Fibroblast of lung (primary cell): ENCODE data around the gene PTCH2.

Experiments used
- EZH2 ChIP-seq: IDR thresholded peaks from 2 replicates; pipeline ENCODE4 v1.5.1; 2012; ENCODE audit warnings: low read length, control low read depth, mild to moderate bottlenecking; ENCODE audit errors: missing control alignments
- TF ChIP-seq, protein P1 (sequence below), 2 donors: IDR thresholded peaks in 1 of 2; conservative IDR thresholded peaks in 1 of 2; 1 replicate in 1 of 2; 2 replicates in 1 of 2; pipeline ENCODE4 v1.5.1; 2011 to 2012; ENCODE audit warnings: low read length in 2 of 2, control low read depth in 1 of 2, inconsistent platforms in 1 of 2, low read depth in 1 of 2, mild to moderate bottlenecking in 1 of 2

DNA sequence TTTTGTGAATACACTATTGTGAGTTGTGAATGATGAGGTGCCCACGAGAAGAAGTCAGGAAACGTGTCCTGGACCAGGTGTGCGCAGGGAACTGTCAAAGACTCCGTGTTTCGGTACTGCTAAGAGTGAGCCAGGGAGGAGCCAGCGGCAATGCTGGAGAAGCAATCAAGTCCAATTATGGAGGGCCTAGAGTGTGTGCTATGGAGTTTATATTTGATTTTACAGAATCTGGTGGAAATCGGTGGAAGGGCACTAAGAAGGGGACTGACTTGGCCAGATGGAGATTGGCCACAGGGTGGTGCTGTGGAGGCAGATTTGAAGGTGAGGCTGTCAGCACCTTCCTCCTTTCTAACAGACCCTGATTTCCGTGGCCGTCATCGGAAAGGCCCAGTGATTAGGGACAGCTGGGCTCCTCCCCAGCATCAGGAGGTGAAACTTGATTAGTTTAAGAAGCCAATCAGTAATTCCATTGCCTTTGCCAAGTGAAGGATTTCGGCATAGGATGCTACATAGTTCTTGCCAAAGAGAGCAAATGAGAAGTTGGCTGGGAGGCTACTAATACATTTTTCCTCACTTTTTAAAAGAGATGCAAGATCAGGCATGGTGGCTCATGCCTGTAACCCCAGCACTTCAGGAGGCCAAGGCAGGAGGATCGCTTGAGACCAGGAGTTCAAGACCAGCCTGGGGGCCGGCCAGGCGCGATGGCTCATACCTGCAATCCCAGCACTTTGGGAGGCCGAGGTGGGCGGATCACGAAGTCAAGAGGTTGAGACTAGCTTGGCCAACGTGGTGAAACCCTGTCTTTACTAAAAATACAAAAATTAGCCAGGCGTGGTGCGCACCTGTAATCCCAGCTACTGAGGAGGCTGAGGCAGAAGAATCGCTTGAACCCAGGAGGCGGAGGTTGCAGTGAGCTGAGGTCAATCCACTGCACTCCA, 7.0 kb downstream of the PTCH2 start:
- TF ChIP-seq, protein P1, sequence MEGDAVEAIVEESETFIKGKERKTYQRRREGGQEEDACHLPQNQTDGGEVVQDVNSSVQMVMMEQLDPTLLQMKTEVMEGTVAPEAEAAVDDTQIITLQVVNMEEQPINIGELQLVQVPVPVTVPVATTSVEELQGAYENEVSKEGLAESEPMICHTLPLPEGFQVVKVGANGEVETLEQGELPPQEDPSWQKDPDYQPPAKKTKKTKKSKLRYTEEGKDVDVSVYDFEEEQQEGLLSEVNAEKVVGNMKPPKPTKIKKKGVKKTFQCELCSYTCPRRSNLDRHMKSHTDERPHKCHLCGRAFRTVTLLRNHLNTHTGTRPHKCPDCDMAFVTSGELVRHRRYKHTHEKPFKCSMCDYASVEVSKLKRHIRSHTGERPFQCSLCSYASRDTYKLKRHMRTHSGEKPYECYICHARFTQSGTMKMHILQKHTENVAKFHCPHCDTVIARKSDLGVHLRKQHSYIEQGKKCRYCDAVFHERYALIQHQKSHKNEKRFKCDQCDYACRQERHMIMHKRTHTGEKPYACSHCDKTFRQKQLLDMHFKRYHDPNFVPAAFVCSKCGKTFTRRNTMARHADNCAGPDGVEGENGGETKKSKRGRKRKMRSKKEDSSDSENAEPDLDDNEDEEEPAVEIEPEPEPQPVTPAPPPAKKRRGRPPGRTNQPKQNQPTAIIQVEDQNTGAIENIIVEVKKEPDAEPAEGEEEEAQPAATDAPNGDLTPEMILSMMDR (conservative IDR thresholded peaks at IDR 0.05 in 1 of 2, IDR thresholded peaks at IDR 0.05 in 1 of 2; ENCODE audit: low read depth in 1 of 2, low read length in 2 of 2) = peak; percentile 86 to 95
- TF ChIP-seq EZH2 = no peak
